Measurements from ENCODE around the gene C1GALT1C1L.
"Not testable (repeated sequence)": the region's sequence is repeated elsewhere in the genome, so short reads cannot be mapped to it uniquely, and the experiment has no call there.

The C1GALT1C1L gene

GRCh38 chr2:43653506-43653905 lies 22.7 kb downstream of the C1GALT1C1L start:
- DNase-seq (ENCODE audit: low spot score) = no peak

DNA sequence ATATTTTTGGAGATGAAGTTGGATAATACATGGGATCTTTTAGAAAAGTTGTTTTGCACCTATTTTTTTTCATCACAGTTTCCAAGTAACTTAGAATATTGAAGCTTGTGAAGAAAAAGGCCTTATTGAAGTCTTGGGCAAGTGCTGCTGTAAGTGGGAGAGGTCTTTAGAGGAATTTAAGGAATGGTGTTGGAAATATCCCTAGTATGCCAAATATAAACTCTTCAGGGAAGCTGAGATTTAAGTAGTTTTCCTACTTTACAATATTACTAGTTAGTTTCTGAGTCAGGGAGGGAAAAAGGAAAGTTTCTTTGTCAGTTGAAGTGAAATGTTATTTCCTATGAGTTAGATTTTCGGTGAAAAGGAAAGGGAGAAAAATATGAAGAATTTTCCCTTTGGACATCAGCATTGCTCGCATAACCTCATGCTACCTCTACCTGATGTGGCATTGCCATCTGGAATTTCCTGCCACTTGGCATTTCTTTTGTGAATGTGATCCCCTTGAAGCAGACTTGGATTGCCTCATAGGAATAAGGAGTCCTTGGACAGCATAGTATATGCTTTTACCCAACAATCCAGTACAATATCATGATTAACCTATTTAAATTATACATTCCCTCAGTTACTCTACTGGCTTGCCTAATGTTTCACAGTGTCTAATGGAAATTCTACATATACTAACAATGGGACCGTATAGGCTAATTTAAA lies 27.1 kb downstream of the C1GALT1C1L start:
- peak; percentile 30 for DNase-seq (ENCODE audit: low spot score)

- DNase-seq (ENCODE audit: low spot score) = no peak
These were observed 32.5 kb downstream of the C1GALT1C1L start for GRCh38 chr2:43643680-43644079.

DNA sequence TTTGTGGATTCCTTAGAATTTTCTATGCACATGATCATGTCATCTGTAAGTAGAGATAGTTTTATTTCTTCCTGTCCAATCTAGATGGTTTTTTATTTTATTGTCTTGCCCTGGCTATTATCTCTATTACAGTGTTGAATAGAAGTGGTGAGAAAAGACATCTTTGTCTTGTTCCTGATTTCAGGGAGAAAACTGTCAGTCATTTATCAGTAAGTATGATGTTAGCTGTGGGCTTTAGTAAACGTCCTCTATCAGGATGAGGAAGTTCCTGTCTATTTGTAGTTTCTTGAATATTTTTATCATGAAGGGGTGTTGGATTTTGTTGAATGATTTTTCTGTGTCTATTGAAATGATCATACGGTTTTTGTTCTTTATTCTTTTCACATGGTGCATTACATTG lies 33.9 kb downstream of the C1GALT1C1L start:
- no peak for DNase-seq (ENCODE audit: low spot score)

DNA sequence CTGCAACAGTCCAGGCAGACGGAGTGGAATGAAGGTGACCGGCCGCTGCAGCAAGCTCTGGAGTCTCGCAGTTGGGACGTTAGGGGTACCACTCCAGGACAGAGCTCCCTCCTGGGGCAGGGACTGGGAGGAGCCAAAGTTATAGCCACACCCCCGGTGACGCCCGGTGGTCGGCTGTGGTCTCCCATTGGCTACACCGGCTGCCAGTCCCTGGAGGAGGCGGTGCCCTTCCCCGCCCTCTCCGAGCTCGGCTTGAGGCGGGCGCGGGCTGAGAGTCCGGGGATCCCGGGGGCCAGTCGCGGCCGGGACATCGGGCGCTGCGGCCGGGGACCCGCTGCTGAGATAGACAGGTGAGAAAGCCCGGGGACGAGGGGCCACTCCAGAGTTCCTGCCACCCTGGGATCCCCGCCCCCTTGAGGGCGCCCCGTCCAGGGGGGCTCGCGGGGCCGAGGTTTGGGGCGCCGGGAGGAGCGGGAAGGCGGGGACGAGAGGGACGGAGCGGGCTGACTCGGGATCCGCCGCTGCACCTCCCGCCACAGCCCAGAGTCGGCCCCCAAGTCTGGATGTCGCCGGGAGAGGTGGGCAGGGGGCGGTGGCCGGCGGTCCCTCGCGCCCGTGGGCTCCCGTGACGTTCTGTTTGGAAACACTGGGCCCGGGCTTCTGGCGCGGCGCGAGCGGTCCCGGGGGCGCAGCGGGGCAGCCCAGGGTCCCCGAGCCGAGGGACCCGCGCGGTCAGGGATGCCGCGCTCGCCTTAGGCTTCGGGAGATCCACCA lies 39.0 kb downstream of the C1GALT1C1L start, which contains the start of gene PLEKHH2:
TSS of gene PLEKHH2 (plus strand) at position 231 of the 774 bp plus-strand sequence. CDS start 7,414 bp downstream, outside the sequence.
- DNase-seq (ENCODE audit: low spot score) = peak; percentile 98

DNA sequence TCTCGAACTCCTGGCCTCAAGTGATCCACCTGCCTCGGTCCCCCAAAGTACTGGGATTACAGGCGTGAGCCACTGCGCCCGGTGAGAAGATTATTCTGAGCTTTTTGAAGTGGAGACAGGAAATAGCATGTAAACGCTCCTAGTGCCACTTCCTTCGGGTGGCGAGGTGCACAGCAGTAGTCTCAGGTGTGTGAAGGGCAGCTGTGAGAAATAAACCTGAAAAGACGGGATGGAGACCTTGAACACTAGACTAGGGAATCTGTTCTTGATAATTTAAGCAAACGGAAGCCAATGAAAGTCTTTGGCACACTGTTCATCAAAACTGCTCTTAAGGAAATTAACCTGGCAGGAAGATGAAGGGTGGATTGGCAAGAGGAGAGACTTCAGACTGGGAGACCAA lies 39.6 kb downstream of the C1GALT1C1L start:
- DNase-seq (ENCODE audit: low spot score) = no peak

DNA sequence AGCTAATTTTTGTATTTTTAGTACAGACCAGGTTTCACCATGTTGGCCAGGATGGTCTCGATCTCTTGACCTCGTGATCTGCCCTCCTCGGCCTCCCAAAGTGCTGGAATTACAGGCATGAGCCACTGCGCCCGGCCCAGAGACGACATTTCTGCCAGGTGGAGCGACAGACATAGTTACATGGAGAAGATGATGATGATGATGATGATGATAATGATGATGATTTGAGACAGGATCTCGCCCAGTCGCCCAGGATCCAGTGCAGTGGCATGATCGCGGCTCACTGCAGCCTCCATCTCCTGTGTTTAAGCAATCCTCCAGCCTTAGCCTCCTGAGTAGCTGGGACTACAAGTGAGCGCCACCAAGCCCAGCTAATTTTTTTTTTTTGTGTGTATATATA lies 40.1 kb downstream of the C1GALT1C1L start:
- not testable (repeated sequence) for DNase-seq (ENCODE audit: low spot score)

DNA sequence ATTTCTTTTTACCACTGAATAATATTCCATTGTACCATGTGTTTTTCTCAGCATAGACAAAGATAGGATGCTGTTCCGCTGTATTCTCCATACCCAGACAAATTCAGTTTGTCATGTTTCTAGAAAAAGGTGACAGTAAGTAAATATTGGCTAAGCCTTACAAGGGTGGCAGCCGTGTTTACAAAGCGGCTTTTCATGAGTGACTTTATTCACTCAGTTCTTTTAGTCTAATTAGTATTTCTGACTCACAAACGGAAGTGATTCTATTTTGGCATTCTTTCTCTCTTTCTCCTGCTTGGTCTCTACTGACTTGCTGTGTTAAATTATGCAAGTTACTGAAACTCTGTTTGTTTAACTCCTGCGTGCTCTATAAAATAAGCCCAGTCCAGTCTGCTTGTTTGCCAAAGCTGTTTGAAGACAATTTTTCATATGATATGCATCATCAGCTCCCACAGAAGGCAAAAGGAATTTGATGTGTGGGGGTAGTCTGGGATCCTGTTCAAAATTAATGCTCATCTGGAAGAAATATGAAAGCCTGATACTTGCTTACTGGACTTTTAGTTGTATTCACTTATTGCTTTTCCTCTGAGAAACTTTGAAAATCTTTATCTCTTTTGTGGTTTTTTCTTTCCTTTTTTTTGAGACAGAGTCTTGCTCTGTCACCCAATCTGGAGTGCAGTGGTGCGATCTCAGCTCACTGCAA lies 41.5 kb downstream of the C1GALT1C1L start:
- peak; percentile 38 for DNase-seq (ENCODE audit: low spot score)

DNA sequence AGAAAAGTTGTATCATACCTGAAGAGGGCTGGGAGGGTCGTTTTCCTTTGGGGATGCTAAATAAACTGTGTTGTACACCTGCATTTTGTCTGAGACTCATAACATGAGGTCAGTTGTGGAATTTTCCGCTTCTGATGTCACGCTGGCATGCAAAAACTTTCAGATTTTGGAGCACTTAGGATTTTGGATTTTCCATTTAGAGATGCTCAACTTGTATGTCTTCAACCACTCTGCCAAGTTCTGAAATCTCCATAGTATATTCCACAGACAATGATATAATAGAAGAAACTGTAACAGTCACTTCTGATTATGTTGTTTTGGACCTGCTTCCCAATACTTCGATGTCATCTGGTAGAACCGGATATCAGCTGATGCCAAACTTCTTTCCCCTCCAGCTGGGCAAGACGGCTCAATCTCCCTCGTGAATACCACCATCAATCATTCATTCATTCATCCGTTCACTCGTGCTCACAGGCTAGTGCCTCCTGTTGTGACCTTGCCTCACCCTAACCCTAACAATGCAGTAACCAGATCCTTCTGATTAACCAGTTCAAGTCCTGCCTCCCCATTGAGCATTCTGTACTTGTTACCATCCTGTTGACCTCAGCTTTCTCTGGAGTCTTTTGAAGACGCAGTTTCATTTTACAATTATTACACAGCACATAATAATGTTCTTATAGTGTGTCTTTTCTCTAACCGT lies 44.5 kb downstream of the C1GALT1C1L start:
- DNase-seq (ENCODE audit: low spot score) = no peak

Measured in AG08396 (cell line).